Measurements from ENCODE around the gene DFFB. TPM values are rescaled to one million over a fixed set of nuclear protein-coding genes. Genes with fewer than 3 reads are reported as not detected.
A peak's percentile ranks its signal among the peaks of the same experiment; 100 is the strongest.

Gene DFFB
- total and polyA plus RNA-seq, 7 donors, result 1.1 to 2.4 (median 1.9) TPM

GRCh38 chr1:3924825-3925220 lies 67.5 kb downstream of the DFFB start:
- no peaks in the 10 kb centered on the region for H3K4me1 ChIP-seq
- no peak overlapping the region for H3K27ac ChIP-seq
- TF ChIP-seq CTCF (IDR thresholded peaks at IDR 0.05), result no peak
- peaks cover 0 to 52% (median 10%) of the 10 kb centered on the region in 3 donors for H3K27me3 ChIP-seq (ENCODE audit: insufficient read depth in 3 of 3, low read length in 2 of 3)
- H3K9me3 ChIP-seq, result no peaks in the 10 kb centered on the region
- no peak overlapping the region for H3K4me3 ChIP-seq
- peak in 2 of 4 donors; percentile 28 to 49 for ATAC-seq
- intact Hi-C loops (cut with DNase I), result no loop called here
- WGBS, 3 donors, result 14 to 31% (median 20%) methylated on average over 3 of the region's 3 CpGs
- no peak for DNase-seq
- H3K36me3 ChIP-seq (ENCODE audit: insufficient read depth in 1 of 2, low read depth in 1 of 2), result no peaks in the 10 kb centered on the region

GRCh38 chr1:3925256-3925655 lies 68.0 kb downstream of the DFFB start:
- no peak for DNase-seq
- intact Hi-C loops (cut with DNase I), result no loop called here
- no peak for ATAC-seq
- no peak for TF ChIP-seq CTCF (IDR thresholded peaks at IDR 0.05)
- Histone ChIP-seq H3K4me3 (no peak overlapping the region), H3K9me3 (no peaks in the 10 kb centered on the region), H3K27ac (no peak overlapping the region), H3K36me3 (ENCODE audit: insufficient read depth in 1 of 2, low read depth in 1 of 2) (no peaks in the 10 kb centered on the region), H3K27me3 (ENCODE audit: insufficient read depth in 3 of 3, low read length in 2 of 3) (peaks cover 0 to 52% (median 10%) of the 10 kb centered on the region in 3 donors), H3K4me1 (no peaks in the 10 kb centered on the region)
- WGBS, 3 donors, result 64 to 76% (median 68%) methylated on average over 12 of the region's 12 CpGs

GRCh38 chr1:3925762-3926161 lies 68.5 kb downstream of the DFFB start:
- no peaks in the 10 kb centered on the region for H3K4me1 ChIP-seq
- H3K27ac ChIP-seq, result no peak overlapping the region
- DNase-seq (no peak), ATAC-seq (no peak)
- 35 to 61% (median 43%) methylated on average over 8 of the region's 8 CpGs for WGBS, 3 donors
- no peak for TF ChIP-seq CTCF (IDR thresholded peaks at IDR 0.05)
- intact Hi-C loops (cut with DNase I), result no loop called here
- H3K36me3 ChIP-seq (ENCODE audit: insufficient read depth in 1 of 2, low read depth in 1 of 2), result no peaks in the 10 kb centered on the region
- no peaks in the 10 kb centered on the region for H3K9me3 ChIP-seq
- H3K27me3 ChIP-seq (ENCODE audit: insufficient read depth in 3 of 3, low read length in 2 of 3), result peaks cover 0 to 53% (median 11%) of the 10 kb centered on the region in 3 donors
- H3K4me3 ChIP-seq, result no peak overlapping the region

GRCh38 chr1:3926956-3927355 lies 69.7 kb downstream of the DFFB start:
- no peak for TF ChIP-seq CTCF (IDR thresholded peaks at IDR 0.05)
- Histone ChIP-seq H3K27ac (no peak overlapping the region), H3K4me3 (no peak overlapping the region), H3K4me1 (no peaks in the 10 kb centered on the region), H3K36me3 (ENCODE audit: insufficient read depth in 1 of 2, low read depth in 1 of 2) (no peaks in the 10 kb centered on the region), H3K27me3 (ENCODE audit: insufficient read depth in 3 of 3, low read length in 2 of 3) (peaks cover 0 to 54% (median 16%) of the 10 kb centered on the region in 3 donors), H3K9me3 (no peaks in the 10 kb centered on the region)
- no peak for DNase-seq
- no peak for ATAC-seq
- intact Hi-C loops (cut with DNase I), result no loop called here

- no peak for ATAC-seq
- TF ChIP-seq CTCF (IDR thresholded peaks at IDR 0.05), result no peak
- no peaks in the 10 kb centered on the region for H3K9me3 ChIP-seq
- no peaks in the 10 kb centered on the region for H3K4me1 ChIP-seq
- no peaks in the 10 kb centered on the region for H3K36me3 ChIP-seq (ENCODE audit: insufficient read depth in 1 of 2, low read depth in 1 of 2)
- no peak overlapping the region for H3K4me3 ChIP-seq
- no peak overlapping the region for H3K27ac ChIP-seq
- intact Hi-C loops (cut with DNase I), result no loop called here
- 41 to 50% (median 48%) methylated on average over 11 of the region's 11 CpGs for WGBS, 3 donors
- peaks cover 0 to 65% (median 18%) of the 10 kb centered on the region in 3 donors for H3K27me3 ChIP-seq (ENCODE audit: insufficient read depth in 3 of 3, low read length in 2 of 3)
- no peak for DNase-seq
These were observed 71.3 kb downstream of the DFFB start for GRCh38 chr1:3928586-3928985.

All from psoas muscle (tissue), 8 donors.